Left kidney (tissue), 2 donors: ENCODE results near the gene AGTRAP. TPM values are rescaled to one million over a fixed set of nuclear protein-coding genes. Genes with fewer than 3 reads are reported as not detected.

Experiments
- DNase-seq: peaks from one replicate; pipeline ENCODE4 v3.0.0-alpha.2; 2013
- polyA plus RNA-seq: library from polyadenylated mRNA; unstranded; fragments of 120-200 nt; gene quantifications from one replicate; pipeline ENCODE4 v1.2.1, GENCODE V29; 2013; ENCODE audit not compliant: insufficient read length

The AGTRAP gene
- polyA plus RNA-seq, 1 donor, result 37.1 TPM

DNA sequence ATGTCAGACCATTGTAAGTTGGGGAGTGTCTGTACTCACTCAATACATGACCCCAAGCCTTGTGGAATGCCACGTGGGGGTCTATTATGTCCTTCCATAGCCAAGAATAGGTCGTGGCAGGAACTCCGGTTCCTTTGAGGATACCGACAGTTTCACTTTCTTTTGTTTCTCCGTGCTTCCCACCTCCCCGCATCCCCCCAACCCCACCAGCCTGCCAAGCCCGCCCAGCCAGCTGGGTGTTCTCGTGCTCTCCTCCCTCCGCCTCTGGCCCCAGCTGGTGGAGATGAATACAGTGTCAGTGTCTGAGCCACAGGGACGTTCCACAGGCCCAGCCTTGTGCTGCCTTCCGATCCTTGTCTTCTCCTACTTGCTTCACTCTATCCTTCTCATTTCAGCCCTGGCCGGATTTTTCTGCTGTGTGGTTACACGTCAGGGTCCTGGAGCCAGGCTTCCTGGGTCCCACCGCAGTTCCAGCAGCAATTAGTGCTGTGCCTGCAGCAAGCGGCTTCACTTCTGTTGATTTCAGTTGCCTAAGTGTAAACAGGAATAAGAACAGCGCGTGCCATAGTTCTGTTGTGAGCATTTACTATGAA, 4.1 kb upstream of the AGTRAP start:
- peak; percentile 74 for DNase-seq

DNA sequence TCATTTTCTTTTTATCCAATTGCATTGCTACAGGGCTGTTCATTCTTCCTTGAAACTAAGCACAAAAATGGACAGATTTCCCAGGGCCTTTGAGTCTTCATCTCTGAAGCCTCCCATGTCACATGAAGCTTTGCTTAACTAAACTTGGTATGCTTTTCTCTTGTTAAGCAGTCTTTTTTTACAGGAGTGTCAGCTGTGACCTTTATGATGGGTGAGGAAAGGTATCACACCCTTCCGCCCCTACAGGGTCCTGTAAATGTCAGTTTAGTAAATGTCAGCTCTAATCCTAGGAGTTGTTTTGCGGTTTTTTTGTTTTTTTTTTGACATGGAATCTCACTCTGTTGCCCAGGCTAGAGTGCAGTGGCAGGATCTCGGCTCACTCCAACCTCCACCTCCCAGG, 2.6 kb upstream of the AGTRAP start:
- no peak for DNase-seq

DNA sequence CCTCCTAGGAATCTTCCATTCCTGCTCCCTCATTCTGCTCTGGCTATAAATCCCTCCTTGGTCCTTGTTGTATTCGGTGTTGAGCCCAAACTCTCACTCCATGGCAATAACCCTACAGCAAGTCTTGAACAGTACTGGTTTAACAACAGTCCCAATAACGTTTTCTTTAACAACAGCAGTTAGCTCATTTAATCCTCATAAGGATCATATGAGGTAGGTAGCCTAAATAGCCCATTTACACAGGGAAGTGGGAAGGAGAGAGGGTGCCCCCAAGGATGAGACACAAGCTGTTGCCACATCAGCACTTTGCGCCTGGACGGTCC, 444 bp upstream of the AGTRAP start:
- no peak for DNase-seq

DNA sequence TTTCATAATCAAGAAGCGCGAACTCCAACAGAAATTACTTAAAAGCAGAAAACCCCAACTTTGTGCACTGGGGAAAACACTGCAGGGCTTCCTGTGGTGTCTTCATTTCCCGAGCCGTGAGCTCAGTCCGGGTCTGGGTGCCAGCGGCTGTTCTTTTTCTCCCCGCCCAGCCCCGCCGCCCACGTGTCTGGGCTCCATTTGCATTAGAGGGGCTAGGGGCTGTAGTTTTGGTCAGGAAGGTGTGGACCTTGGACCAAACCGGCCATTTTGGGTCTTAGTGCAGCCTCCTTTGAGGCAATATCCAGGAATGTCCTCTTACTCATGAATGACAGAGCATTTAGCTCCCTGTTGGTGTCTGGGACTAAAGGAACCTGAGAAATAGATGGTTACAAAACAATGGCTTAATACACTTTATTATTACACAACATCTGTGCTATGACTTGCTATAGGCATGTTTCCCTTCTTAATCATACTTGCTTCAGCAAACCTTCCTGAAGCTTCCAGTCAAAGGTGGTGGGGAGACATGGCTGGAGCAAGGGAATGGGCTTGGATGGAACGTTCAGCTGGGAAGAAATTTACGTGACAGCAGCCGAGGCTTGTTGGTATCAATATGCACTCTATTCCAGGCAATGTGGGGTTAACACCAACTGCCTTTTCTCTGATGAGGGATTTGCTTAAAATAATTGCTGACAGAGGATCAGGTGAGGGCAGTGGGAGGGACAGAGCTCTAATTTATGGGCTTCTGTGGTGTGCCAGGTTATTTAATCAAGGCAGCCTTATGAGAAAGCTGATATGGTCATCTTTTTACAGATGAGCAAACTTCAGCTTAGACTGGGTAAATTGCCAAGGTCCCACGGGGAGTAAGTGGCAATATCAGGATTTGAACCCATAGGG, 1.1 kb downstream of the AGTRAP start:
- DNase-seq, result no peak

DNA sequence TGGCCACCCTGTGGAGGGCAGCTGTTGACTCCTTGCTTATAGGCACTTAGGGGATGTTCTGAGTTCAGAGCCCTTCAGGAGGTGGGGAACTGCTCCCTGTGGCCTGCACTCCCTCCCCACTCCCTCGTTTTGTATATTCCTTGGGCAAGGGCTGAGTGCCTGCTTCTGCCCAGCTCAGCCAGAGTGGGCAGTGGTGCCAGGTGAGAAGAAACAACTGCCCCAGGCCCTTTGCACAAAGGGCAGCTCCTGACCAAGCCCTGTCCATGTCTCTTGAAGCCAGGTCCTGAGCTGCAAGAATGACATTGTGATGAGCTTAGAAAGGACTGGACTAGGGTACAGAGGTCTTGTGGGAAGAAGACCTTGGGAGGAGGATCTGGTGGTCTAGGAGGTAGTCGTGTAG, 2.2 kb downstream of the AGTRAP start:
- no peak for DNase-seq

DNA sequence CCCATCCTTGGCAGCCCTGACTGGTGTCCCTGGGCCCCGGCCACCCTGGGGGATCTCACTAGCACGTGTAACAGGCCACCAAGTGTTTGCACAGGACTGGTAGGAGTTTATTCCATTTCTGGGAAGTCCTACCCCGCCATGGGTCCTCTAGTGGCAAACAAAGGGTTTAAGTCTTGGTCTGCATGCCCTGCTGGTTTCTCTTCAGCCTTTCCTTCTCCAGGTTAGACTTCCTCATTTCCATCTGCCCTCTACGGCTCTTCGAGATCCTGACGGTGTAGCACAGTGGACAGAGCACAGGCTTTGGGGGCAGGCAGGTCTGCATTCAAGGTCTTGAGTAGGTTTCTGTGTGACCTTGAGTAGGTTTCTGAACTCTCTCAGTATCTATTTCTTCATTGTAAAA, 2.8 kb downstream of the AGTRAP start:
- no peak for DNase-seq

DNA sequence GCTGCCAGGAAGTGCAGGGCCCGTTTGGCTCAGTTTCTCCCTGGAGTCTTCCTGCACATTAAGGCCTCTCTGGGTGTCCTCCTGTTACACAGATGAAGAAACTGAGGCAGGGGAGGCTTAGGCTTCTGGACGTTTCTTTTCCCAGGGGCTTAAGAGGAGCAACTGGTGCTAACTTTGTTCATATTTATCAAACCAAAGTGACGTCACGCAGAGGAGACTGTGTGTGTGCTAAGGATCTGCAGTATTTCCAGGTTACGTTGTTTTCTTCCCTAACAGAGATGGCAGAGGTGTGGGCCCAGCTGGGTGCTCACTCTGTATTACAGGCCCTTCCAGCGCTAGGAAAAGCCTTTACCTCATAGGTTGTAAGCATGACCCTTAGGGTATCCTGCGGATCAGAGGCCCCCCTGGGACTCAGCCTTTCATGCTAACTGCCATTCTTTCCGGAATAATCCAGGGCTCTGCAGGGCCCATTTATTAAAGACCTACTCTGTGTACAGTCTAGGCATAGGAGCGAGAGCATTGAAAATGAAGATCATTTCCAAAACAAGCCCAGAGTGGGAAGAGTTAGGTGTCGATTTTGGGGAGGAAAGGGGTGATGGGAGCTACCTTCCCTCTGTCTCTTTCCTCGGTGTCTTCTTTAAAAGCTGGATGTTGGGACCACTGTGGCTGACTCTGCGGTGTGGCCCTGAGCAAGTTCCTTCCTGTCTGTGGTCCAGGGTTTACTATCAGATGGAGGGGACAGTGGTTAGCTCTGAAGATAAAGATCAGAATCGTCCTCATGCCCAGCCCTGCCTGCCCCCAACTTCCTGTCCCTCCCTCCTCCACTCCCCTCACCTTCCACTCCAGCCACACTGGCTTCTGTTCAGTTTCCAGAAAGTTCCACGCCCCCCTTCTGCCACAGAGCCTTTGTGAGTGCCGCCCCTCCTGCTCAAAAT, 4.6 kb downstream of the AGTRAP start:
- DNase-seq, result no peak

- DNase-seq, result no peak
Measured at GRCh38 chr1:11741482-11741881, 5.5 kb downstream of the AGTRAP start.

DNA sequence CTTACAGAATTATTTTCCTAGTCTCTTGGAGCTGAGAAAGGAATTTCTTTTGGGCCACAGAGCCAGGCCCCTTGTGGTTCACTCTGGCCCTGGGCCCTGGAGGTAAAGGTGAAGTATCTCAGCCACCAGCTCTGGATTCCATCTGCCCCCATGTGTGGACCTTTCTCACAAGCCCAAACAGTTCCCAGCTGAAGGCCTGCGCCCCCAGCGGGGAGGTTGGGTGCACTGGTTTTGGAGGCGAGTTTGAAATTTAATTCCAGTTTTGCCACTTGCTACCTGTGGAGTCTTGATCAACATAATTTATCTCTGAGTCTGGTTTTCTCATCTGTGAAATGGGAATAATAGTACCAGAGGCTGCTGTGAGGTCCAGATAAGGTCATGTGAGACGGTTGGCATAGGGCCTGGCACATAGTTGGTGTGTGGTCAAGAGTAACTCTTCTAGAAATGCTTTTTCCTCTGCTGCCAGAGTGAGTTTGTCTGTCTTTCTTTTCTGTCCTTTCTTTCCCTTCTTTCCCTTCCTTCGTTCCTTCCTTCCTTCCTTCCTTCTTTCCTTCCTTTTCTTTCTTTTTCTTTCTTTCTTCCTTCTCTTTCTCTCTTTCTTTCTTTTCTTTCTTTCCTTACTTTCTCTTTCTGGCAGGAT, 6.1 kb downstream of the AGTRAP start:
- DNase-seq, result no peak

- no peak for DNase-seq
Measured at GRCh38 chr1:11744287-11744686, 8.4 kb downstream of the AGTRAP start.

GRCh38 chr1:11746092-11746491, 10.2 kb downstream of the AGTRAP start:
- DNase-seq, result no peak

GRCh38 chr1:11746795-11747487, 11.0 kb downstream of the AGTRAP start:
- no peak for DNase-seq

GRCh38 chr1:11748294-11749202, 12.6 kb downstream of the AGTRAP start:
- DNase-seq, result no peak

GRCh38 chr1:11749203-11749689, 13.3 kb downstream of the AGTRAP start:
- DNase-seq, result no peak

- no peak for DNase-seq
Measured at GRCh38 chr1:11749996-11750395, 14.1 kb downstream of the AGTRAP start.

GRCh38 chr1:11751087-11751486, 15.2 kb downstream of the AGTRAP start:
- no peak for DNase-seq

- DNase-seq, result no peak
Measured at GRCh38 chr1:11752359-11753088, 16.6 kb downstream of the AGTRAP start.

GRCh38 chr1:11753555-11754208, 17.7 kb downstream of the AGTRAP start:
- no peak for DNase-seq

DNA sequence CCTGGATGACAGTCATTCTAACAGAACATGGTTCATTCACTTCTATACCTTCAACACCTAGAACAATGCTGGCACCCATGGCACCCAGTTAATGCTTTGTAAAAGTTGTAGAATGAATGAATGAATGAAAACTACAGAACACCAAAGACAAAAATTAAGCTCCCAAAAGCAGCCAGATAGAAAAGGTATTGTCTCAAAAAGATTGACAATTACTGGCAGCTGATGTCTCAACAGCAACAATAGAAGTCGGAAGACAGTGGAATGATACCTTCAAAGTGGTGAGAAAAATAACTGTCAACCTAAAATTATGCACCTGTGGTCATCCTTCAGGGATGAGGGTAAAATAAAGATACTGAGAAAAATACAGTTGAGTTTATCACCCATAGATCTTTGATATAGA, 21.1 kb downstream of the AGTRAP start:
- DNase-seq, result no peak
